Measurements from ENCODE around the gene OSBPL6. TPM values are rescaled to one million over a fixed set of nuclear protein-coding genes. Genes with fewer than 3 reads are reported as not detected.

Gene OSBPL6
- total RNA-seq, 1 experiment from 2014 or later, result 11.6 TPM

DNA sequence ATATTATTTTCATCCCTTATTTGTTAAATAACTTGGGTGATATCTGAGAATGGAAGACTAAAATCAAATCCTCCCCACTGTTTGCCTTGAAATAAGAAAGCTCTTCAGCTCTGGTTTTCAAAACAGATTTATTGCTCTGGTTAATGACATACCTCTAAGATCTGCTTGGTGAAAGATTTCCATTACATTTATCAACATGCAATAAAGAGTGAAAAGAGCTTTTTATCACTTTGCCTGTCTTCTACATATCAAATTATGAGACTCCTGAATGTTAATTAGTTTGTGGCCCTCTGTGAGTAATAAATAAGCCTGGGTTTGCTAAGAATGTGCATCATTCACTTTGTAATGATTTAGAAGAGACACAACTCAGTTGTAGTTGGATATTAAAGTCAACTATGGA lies 140.9 kb downstream of the OSBPL6 start:
- TF ChIP-seq RAD21 (IDR thresholded peaks at IDR 0.05; ENCODE audit: low read depth), result no peak
- no peak for TF ChIP-seq ELF1 (IDR thresholded peaks at IDR 0.05; ENCODE audit: borderline replicate concordance, low read depth)
- TF ChIP-seq, protein P1, sequence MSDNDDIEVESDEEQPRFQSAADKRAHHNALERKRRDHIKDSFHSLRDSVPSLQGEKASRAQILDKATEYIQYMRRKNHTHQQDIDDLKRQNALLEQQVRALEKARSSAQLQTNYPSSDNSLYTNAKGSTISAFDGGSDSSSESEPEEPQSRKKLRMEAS (IDR thresholded peaks at IDR 0.05), result no peak
- TF ChIP-seq SRF (IDR thresholded peaks at IDR 0.05; ENCODE audit: low read depth), result no peak
- TF ChIP-seq, protein P2, sequence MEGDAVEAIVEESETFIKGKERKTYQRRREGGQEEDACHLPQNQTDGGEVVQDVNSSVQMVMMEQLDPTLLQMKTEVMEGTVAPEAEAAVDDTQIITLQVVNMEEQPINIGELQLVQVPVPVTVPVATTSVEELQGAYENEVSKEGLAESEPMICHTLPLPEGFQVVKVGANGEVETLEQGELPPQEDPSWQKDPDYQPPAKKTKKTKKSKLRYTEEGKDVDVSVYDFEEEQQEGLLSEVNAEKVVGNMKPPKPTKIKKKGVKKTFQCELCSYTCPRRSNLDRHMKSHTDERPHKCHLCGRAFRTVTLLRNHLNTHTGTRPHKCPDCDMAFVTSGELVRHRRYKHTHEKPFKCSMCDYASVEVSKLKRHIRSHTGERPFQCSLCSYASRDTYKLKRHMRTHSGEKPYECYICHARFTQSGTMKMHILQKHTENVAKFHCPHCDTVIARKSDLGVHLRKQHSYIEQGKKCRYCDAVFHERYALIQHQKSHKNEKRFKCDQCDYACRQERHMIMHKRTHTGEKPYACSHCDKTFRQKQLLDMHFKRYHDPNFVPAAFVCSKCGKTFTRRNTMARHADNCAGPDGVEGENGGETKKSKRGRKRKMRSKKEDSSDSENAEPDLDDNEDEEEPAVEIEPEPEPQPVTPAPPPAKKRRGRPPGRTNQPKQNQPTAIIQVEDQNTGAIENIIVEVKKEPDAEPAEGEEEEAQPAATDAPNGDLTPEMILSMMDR (IDR thresholded peaks at IDR 0.05 in 2 of 3, conservative IDR thresholded peaks at IDR 0.05 in 1 of 3; ENCODE audit: borderline replicate concordance in 1 of 3, insufficient read depth in 1 of 3, low read depth in 2 of 3, low read length in 2 of 3), result no peak
- TF ChIP-seq, protein P3, sequence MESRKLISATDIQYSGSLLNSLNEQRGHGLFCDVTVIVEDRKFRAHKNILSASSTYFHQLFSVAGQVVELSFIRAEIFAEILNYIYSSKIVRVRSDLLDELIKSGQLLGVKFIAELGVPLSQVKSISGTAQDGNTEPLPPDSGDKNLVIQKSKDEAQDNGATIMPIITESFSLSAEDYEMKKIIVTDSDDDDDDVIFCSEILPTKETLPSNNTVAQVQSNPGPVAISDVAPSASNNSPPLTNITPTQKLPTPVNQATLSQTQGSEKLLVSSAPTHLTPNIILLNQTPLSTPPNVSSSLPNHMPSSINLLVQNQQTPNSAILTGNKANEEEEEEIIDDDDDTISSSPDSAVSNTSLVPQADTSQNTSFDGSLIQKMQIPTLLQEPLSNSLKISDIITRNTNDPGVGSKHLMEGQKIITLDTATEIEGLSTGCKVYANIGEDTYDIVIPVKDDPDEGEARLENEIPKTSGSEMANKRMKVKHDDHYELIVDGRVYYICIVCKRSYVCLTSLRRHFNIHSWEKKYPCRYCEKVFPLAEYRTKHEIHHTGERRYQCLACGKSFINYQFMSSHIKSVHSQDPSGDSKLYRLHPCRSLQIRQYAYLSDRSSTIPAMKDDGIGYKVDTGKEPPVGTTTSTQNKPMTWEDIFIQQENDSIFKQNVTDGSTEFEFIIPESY (IDR thresholded peaks at IDR 0.05; ENCODE audit: extremely low read depth, insufficient replicate concordance, low read length), result no peak
- TF ChIP-seq POLR2A (IDR thresholded peaks at IDR 0.05; ENCODE audit: borderline replicate concordance, extremely low read depth, insufficient read depth, insufficient read length), result no peak
- TF ChIP-seq FOSL1 (IDR thresholded peaks at IDR 0.05; ENCODE audit: low read depth), result no peak
- no peak for TF ChIP-seq EGR1 (IDR thresholded peaks at IDR 0.05; ENCODE audit: low read depth)
- TF ChIP-seq ZNF274 (IDR thresholded peaks at IDR 0.05; ENCODE audit: low read depth, low read length), result no peak
- no peak for TF ChIP-seq TCF7L2 (IDR thresholded peaks at IDR 0.05; ENCODE audit: borderline replicate concordance, extremely low read depth, insufficient read depth, insufficient read length)
- no peak for TF ChIP-seq YY1 (IDR thresholded peaks at IDR 0.05; ENCODE audit: extremely low read depth, insufficient replicate concordance, low read depth, low read length)
- TF ChIP-seq POLR2AphosphoS5 (IDR thresholded peaks at IDR 0.05; ENCODE audit: low read depth, low read length), result no peak
- TF ChIP-seq JUND (IDR thresholded peaks at IDR 0.05), result no peak
- no peak for TF ChIP-seq CEBPB (IDR thresholded peaks at IDR 0.05; ENCODE audit: low read depth)
- no peak for TF ChIP-seq SIN3A (IDR thresholded peaks at IDR 0.05; ENCODE audit: low read depth)
- no peak for TF ChIP-seq EZH2 (IDR thresholded peaks at IDR 0.05)
- H3K4me2 ChIP-seq (ENCODE audit: low read length), result no peak overlapping the region
- no peak for ATAC-seq
- H3K9me3 ChIP-seq (ENCODE audit: control insufficient read depth in 1 of 2, insufficient read depth in 1 of 2, low read depth in 1 of 2, low read length in 2 of 2), result no peaks in the 10 kb centered on the region
- no peaks in the 10 kb centered on the region for H3K9me2 ChIP-seq (ENCODE audit: insufficient read depth)
- intact Hi-C loops (cut with micrococcal nuclease), result no loop called here
- H3K27me3 ChIP-seq (ENCODE audit: insufficient read depth, low read length), result no peaks in the 10 kb centered on the region
- H3K36me3 ChIP-seq (ENCODE audit: control insufficient read depth in 1 of 2, insufficient read depth in 2 of 2, low read length in 2 of 2), result no peaks in the 10 kb centered on the region
- H4K20me1 ChIP-seq (ENCODE audit: insufficient read depth), result no peaks in the 10 kb centered on the region
- POLR2A ChIA-PET, result no interaction called here
- H2AFZ ChIP-seq (ENCODE audit: low read depth, low read length, poor library complexity, severe bottlenecking), result no peak overlapping the region
- CTCF ChIA-PET, result no interaction called here
- H3K79me2 ChIP-seq (ENCODE audit: insufficient read depth, low read length), result no peaks in the 10 kb centered on the region
- H3K9ac ChIP-seq (ENCODE audit: low read length), result no peak overlapping the region
- no peak for DNase-seq (ENCODE audit: low read depth, low spot score)
- BruUV-seq (replicated peaks), result no TSS peak
- RAD21 ChIA-PET (ENCODE audit: low non-redundant PET in 1 of 2, low total read pairs in 2 of 2, uncharacterized antibody in 2 of 2, unreplicated experiment in 2 of 2), result no interaction called here
- no peaks in the 10 kb centered on the region for H3K4me1 ChIP-seq (ENCODE audit: control insufficient read depth in 1 of 2, insufficient read depth in 2 of 2, low read length in 2 of 2)
- H3K4me3 ChIP-seq (replicated peaks in 1 of 2; ENCODE audit: low read depth in 1 of 2, low read length in 2 of 2), result no peak overlapping the region
- H3K27ac ChIP-seq (ENCODE audit: low read depth, low read length), result no peak overlapping the region

Measured in HCT116 (cell line).